Naive thymus-derived CD4-positive, alpha-beta T cell (primary cell): ENCODE results near the gene MPZ. TPM values are rescaled to one million over a fixed set of nuclear protein-coding genes. Genes with fewer than 3 reads are reported as not detected.
"Not testable (repeated sequence)": the region's sequence is repeated elsewhere in the genome, so short reads cannot be mapped to it uniquely, and the experiment has no call there.

Experiments used
- ATAC-seq: fragments of 150-1000 bp; cut with Tn5 transposase; 2 replicates; pipeline ENCODE4 v1.10.0; 2021; ENCODE audit warnings: mild to moderate bottlenecking, moderate library complexity
- CTCF ChIA-PET: fragments of 350-600 bp; sonication (Branson Sonifier 250); formaldehyde crosslinking; loops from one replicate; lab custom pipeline; 2021; ENCODE audit warnings: antibody characterized with exemption; lab: Charles Lee
- POLR2A ChIA-PET: fragments of 350-600 bp; sonication (Branson Sonifier 250); formaldehyde crosslinking; loops from one replicate; lab custom pipeline; 2021; ENCODE audit warnings: antibody characterized with exemption, inconsistent platforms; lab: Charles Lee
- DNase-seq, 9 donors: peaks; one replicate each; pipeline versions ENCODE4 v3.0.0 to v3.0.0-alpha.2; 2020 to 2022; ENCODE audit warnings: mixed read lengths in 1 of 9
- H3K27ac ChIP-seq: one replicate; pipeline ENCODE4 v1.7.0; 2013; ENCODE audit warnings: mild to moderate bottlenecking, low read depth, low read length, moderate library complexity
- H3K27me3 ChIP-seq, 2 donors: one replicate each; pipeline ENCODE4 v1.7.0; 2013; ENCODE audit warnings: low read length in 2 of 2, mild to moderate bottlenecking in 2 of 2, moderate library complexity in 2 of 2; ENCODE audit not compliant: control insufficient read depth in 2 of 2, insufficient read depth in 2 of 2
- H3K36me3 ChIP-seq, 3 experiments: 1 replicate in 2 of 3; 2 replicates in 1 of 3; pipeline ENCODE4 v1.7.0; 2013; ENCODE audit warnings: low read length in 3 of 3, mild to moderate bottlenecking in 3 of 3, moderate library complexity in 1 of 3; ENCODE audit not compliant: insufficient read depth in 3 of 3, control insufficient read depth in 2 of 3
- H3K4me1 ChIP-seq, 2 donors: one replicate each; pipeline ENCODE4 v1.7.0; 2013; ENCODE audit warnings: low read length in 2 of 2, mild to moderate bottlenecking in 2 of 2, moderate library complexity in 1 of 2; ENCODE audit not compliant: control insufficient read depth in 2 of 2, insufficient read depth in 2 of 2
- H3K4me3 ChIP-seq: 2 replicates; pipeline ENCODE4 v1.7.0; 2013; ENCODE audit warnings: mild to moderate bottlenecking, low read length
- H3K9me3 ChIP-seq, 3 experiments: 1 replicate in 2 of 3; 2 replicates in 1 of 3; pipeline ENCODE4 v1.7.0; 2013; ENCODE audit warnings: low read length in 3 of 3; ENCODE audit not compliant: control insufficient read depth in 2 of 3
- H3K27ac Mint-ChIP-seq, 9 donors: one replicate each; pipeline ENCODE4 v1.8.0; 2020 to 2022; ENCODE audit warnings: mixed read lengths in 9 of 9, mild to moderate bottlenecking in 8 of 9, moderate library complexity in 5 of 9, inconsistent platforms in 2 of 9
- H3K27me3 Mint-ChIP-seq, 5 donors: one replicate each; pipeline ENCODE4 v1.8.0; 2021 to 2022; ENCODE audit warnings: mixed read lengths in 5 of 5, mild to moderate bottlenecking in 1 of 5
- H3K36me3 Mint-ChIP-seq, 5 donors: one replicate each; pipeline ENCODE4 v1.8.0; 2020 to 2022; ENCODE audit warnings: mixed read lengths in 5 of 5, mild to moderate bottlenecking in 3 of 5, inconsistent platforms in 1 of 5
- H3K4me1 Mint-ChIP-seq, 7 donors: one replicate each; pipeline ENCODE4 v1.8.0; 2020 to 2022; ENCODE audit warnings: mixed read lengths in 7 of 7, mild to moderate bottlenecking in 3 of 7, inconsistent platforms in 1 of 7
- H3K4me3 Mint-ChIP-seq, 10 donors: one replicate each; pipeline ENCODE4 v1.8.0; 2020 to 2022; ENCODE audit warnings: mild to moderate bottlenecking in 10 of 10, mixed read lengths in 10 of 10, moderate library complexity in 6 of 10, inconsistent platforms in 2 of 10
- H3K9me3 Mint-ChIP-seq, 11 donors: one replicate each; pipeline ENCODE4 v1.8.0; 2020 to 2022; ENCODE audit warnings: mixed read lengths in 11 of 11, mild to moderate bottlenecking in 4 of 11, inconsistent platforms in 1 of 11, moderate library complexity in 1 of 11
- intact Hi-C, 2 donors: fragments of 100-400 bp; cut with micrococcal nuclease; formaldehyde crosslinking; loops; one replicate each; pipeline ENCODE4 v1.15.1; 2023
- polyA plus RNA-seq, 2 donors: library from polyadenylated mRNA; unstranded; fragments of 300-500 nt; fragmentation: Illumina TruSeq; gene quantifications; one replicate each; pipeline ENCODE4 v1.2.3, GENCODE V29; 2021
- total RNA-seq, 6 experiments: library from RNA in 5 of 6; stranded (reverse) in 5 of 6; gene quantifications; 1 replicate in 5 of 6; 2 replicates in 1 of 6; pipeline ENCODE4 v1.2.3 and lab custom pipeline; 2021 to 2026

MPZ gene
- total and polyA plus RNA-seq, 7 experiments from 2014 or later: 2.3 to 12.4 (median 6.2) TPM; not detected in 2

DNA sequence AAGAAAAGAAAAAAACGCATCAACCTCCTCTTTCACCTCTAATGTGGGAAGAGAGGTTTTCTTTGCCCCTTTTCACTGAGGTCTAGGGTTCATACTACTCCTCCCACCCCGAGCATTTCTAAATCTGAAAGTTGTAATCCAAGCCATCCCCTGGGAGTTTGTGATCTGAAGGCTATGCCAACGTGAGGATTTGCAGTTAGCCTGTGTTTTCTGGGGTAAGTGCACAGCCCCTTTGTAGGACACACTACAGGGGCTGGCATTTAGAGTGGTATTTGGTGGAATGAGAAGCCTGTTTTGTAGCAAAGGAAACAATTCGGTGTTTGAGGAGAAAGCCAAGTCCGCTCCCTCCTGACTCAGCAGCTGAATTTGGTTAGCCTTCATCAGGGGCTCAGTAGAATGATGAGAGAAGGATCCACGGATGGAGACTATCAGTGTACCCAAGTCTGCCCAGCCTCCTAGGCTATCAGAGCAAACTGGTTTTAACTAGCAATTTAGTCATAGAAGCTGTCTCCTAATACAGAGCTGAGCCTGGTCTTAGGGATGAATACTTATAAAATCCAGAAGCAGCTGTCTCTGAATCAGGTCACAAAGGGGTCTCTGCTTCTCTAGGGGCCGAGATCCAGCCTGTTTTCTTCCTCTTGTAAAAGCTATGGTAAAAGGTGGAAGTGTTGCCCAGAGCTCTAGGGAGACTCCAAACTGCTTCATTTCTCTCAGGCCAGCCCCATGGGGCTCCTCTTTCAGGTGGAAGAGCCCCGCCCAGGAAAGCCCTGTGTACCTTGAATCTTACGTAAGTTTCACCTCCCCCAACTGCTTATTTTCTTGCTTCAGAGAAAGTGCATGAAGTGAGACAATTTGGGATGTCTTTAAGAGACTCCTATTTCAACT is 49.1 kb downstream of the MPZ start:
- Histone ChIP-seq H3K27ac (no peak overlapping the region), H3K27me3 (peaks cover 0 to 13% of the 10 kb centered on the region in 2 donors), H3K4me3 (no peak overlapping the region), H3K4me1 (peaks cover 0 to 4% of the 10 kb centered on the region in 2 donors), H3K36me3 (no peaks in the 10 kb centered on the region), H3K9me3 (peaks cover 0 to 10% (median 0%) of the 10 kb centered on the region in 3 experiments)
- no peak for ATAC-seq
- intact Hi-C loops: no loop called here
- peak overlapping the region in 1 of 10 donors; percentile 3 for H3K4me3 Mint-ChIP-seq
- peaks cover 4 to 31% (median 23%) of the 10 kb centered on the region in 11 donors for H3K9me3 Mint-ChIP-seq
- no peak overlapping the region for H3K27ac Mint-ChIP-seq
- DNase-seq: no peak
- peaks cover 54 to 68% (median 61%) of the 10 kb centered on the region in 5 donors for H3K27me3 Mint-ChIP-seq
- peaks cover 6 to 24% (median 19%) of the 10 kb centered on the region in 7 donors for H3K4me1 Mint-ChIP-seq
- ChIA-PET CTCF (interaction anchor here (0.7 to 1.2 kb wide), 2 partner anchors 29 to 30 kb away, joined by 3 read pairs; no protein-coding TSS in a partner anchor), POLR2A (no interaction called here)
- H3K36me3 Mint-ChIP-seq: peaks cover 8 to 14% (median 12%) of the 10 kb centered on the region in 5 donors

DNA sequence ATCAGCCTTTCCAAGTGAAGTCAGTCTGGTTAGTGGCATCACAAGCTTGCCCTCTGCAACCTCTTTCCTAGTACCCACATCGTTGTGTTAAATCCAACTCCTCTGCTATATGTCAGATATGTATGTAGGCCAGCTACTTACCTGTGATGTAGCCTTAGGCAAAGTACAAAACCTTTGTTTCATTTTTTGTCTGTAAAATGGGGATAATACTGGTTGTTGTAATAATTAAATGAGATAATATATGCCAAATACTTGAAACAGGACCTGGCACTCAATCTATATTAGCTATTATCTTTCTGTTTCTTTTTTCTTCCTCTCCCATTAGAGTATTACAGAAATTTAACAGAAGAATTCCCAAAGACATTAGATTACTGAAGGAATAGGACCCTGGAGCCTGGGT is 50.0 kb downstream of the MPZ start:
- Mint-ChIP-seq H3K36me3 (peaks cover 8 to 15% (median 14%) of the 10 kb centered on the region in 5 donors), H3K27ac (no peak overlapping the region), H3K4me1 (peaks cover 6 to 24% (median 19%) of the 10 kb centered on the region in 7 donors), H3K9me3 (peaks cover 8 to 34% (median 25%) of the 10 kb centered on the region in 11 donors), H3K4me3 (peak overlapping the region; percentile 55 to 93 (median 76)), H3K27me3 (peaks cover 52 to 74% (median 63%) of the 10 kb centered on the region in 5 donors)
- H3K36me3 ChIP-seq: no peaks in the 10 kb centered on the region
- no peak overlapping the region for H3K27ac ChIP-seq
- ChIA-PET CTCF (interaction anchor here (0.5 to 1.2 kb wide), 3 partner anchors 29 to 32 kb away, joined by 3 read pairs; no protein-coding TSS in a partner anchor), POLR2A (no interaction called here)
- H3K9me3 ChIP-seq: peaks cover 0 to 10% (median 0%) of the 10 kb centered on the region in 3 experiments
- no peak overlapping the region for H3K4me3 ChIP-seq
- DNase-seq (no peak), ATAC-seq (no peak)
- H3K4me1 ChIP-seq: peaks cover 0 to 4% of the 10 kb centered on the region in 2 donors
- intact Hi-C loops: no loop called here
- H3K27me3 ChIP-seq: peaks cover 0 to 13% of the 10 kb centered on the region in 2 donors

DNA sequence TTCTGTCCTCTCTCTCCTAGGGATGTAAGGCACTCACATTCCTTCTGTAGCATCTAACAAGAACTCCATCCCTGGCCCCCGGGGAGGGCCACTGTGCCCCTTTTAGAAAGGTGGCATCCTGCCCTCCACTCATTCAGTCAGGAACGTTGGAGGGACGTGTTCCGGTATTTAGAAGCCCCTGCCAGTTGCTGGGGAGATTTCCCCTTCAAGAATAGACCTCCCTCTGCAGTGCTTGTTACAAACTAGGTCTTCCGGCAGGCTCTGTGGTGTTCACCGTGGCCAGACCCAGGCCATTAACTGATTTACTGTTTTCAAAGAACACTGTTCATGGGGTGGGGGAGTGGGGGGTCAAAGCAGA is 50.4 kb downstream of the MPZ start:
- Histone ChIP-seq H3K27me3 (peaks cover 0 to 13% of the 10 kb centered on the region in 2 donors), H3K36me3 (no peaks in the 10 kb centered on the region), H3K4me1 (peaks cover 0 to 4% of the 10 kb centered on the region in 2 donors), H3K4me3 (no peak overlapping the region), H3K27ac (no peak overlapping the region), H3K9me3 (peaks cover 0 to 10% (median 0%) of the 10 kb centered on the region in 3 experiments)
- Mint-ChIP-seq H3K27ac (no peak overlapping the region), H3K9me3 (peaks cover 8 to 34% (median 25%) of the 10 kb centered on the region in 11 donors), H3K4me3 (peak overlapping the region; percentile 55 to 93 (median 76)), H3K36me3 (peaks cover 8 to 15% (median 14%) of the 10 kb centered on the region in 5 donors), H3K27me3 (peaks cover 51 to 71% (median 60%) of the 10 kb centered on the region in 5 donors), H3K4me1 (peaks cover 6 to 24% (median 19%) of the 10 kb centered on the region in 7 donors)
- intact Hi-C loops: no loop called here
- DNase-seq (no peak), ATAC-seq (no peak)
- ChIA-PET POLR2A (no interaction called here), CTCF (interaction anchor here (1.0 kb wide), 1 partner anchor 123 kb away, joined by 3 read pairs; no protein-coding TSS in a partner anchor)

DNA sequence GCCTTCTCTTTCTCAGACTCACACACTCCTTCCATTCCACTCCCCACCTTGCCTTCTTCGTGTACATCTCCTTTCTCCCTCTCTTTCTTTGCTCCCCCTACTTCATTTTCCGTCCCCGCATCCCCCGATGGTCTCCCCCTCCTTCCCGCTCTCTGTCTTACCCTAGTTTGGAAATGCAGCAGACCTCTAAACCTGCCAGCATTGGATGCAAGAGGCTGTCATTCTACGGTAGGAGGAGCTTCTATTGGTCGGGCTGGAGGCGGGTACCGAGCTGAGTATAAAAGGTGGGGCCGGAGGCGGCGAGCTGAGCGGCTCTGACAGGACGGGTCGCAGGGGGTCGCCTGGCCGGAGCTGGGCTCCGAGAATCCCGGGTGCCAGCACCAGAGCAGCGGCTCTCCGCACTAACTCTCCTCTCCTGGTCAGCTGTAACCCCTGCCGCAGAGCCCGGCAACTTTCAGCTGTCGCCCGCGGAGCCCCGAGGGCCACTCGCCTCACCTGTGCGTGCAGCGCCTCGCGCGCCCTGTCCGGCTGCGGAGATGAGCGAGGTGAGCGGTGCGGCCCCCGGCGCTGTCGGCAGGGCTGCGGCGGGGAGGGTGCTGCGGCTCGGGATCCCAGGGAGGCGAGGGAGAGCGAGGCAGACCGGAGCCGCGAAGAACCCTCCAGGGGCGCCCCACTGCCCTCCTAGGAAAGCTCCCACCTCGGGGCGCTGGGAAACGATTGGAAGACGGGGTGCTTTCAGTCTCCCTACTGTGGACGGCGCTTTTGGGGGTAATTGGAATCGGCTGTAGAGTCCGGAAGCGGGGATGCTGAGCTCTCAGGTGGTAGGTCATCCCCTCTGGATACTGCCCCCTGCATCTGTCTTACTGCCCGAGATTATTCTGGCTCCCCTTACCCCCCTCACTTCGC is 51.1 kb downstream of the MPZ start, which contains the start of gene PCP4L1:
PCP4L1 (plus strand) TSS at position 307 of the 906 bp plus-strand sequence; CDS start at position 537, 230 bp downstream.
- H3K27ac ChIP-seq: no peak within 1 kb of the TSS
- peak within 1 kb of the TSS; percentile 60 to 93 (median 79) for H3K4me3 Mint-ChIP-seq
- H3K27me3 ChIP-seq: peaks cover 0 to 13% of the 10 kb centered on the region in 2 donors
- no peaks in the 10 kb centered on the region for H3K36me3 ChIP-seq
- peaks cover 51 to 71% (median 60%) of the 10 kb centered on the region in 5 donors for H3K27me3 Mint-ChIP-seq
- intact Hi-C loops: no loop called here
- H3K27ac Mint-ChIP-seq: no peak within 1 kb of the TSS
- H3K4me1 Mint-ChIP-seq: peaks cover 6 to 24% (median 19%) of the 10 kb centered on the region in 7 donors
- peaks cover 8 to 15% (median 14%) of the 10 kb centered on the region in 5 donors for H3K36me3 Mint-ChIP-seq
- H3K9me3 ChIP-seq: peaks cover 0 to 10% (median 0%) of the 10 kb centered on the region in 3 experiments
- CTCF ChIA-PET: interaction anchor here (1.0 kb wide), 1 partner anchor 123 kb away, joined by 3 read pairs; no protein-coding TSS in a partner anchor
- POLR2A ChIA-PET: no interaction called here
- H3K4me1 ChIP-seq: peaks cover 0 to 4% of the 10 kb centered on the region in 2 donors
- DNase-seq (peak in 8 of 9 donors; percentile 5 to 38 (median 26)), ATAC-seq (peak; percentile 68)
- H3K4me3 ChIP-seq: peak within 1 kb of the TSS; percentile 43
- peaks cover 8 to 34% (median 25%) of the 10 kb centered on the region in 11 donors for H3K9me3 Mint-ChIP-seq

DNA sequence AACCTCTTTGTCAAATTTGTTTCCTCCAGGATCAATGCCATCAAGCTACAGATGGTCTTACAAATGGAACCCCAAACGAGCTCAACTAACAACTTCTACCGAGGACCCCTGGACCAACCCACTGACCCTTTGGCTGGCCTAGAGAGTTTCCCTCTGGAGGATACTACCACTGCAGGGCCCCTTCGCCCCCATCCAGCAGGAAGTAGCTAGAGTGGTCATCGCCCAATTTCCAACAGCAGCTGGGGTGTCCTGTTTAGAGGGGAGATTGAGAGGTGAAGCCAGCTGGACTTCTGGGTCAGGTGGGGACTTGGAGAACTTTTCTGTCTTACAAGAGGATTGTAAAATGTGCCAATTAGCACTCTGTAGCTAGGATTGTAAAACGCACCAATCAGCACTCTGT is 52.7 kb downstream of the MPZ start:
- H3K4me3 ChIP-seq, H3K27ac Mint-ChIP-seq, ATAC-seq, intact Hi-C loops, H3K36me3 ChIP-seq, H3K27ac ChIP-seq, CTCF ChIA-PET, H3K4me1 ChIP-seq: not testable (repeated sequence)
- Histone ChIP-seq H3K27me3 (peaks cover 0 to 13% of the 10 kb centered on the region in 2 donors), H3K9me3 (peaks cover 0 to 10% (median 0%) of the 10 kb centered on the region in 3 experiments)
- peak in 1 of 9 donors; percentile 11 for DNase-seq
- H3K4me3 Mint-ChIP-seq: peak overlapping the region in 1 of 10 donors; percentile 23
- H3K27me3 Mint-ChIP-seq: peaks cover 49 to 65% (median 54%) of the 10 kb centered on the region in 5 donors
- POLR2A ChIA-PET: interaction anchor here (0.5 kb wide), 1 partner anchor 56 kb away, joined by 4 read pairs; no protein-coding TSS in a partner anchor
- peaks cover 6 to 24% (median 19%) of the 10 kb centered on the region in 7 donors for H3K4me1 Mint-ChIP-seq
- H3K9me3 Mint-ChIP-seq: peaks cover 8 to 34% (median 25%) of the 10 kb centered on the region in 11 donors
- peaks cover 8 to 15% (median 14%) of the 10 kb centered on the region in 5 donors for H3K36me3 Mint-ChIP-seq
